ENCODE data around the gene H6PD.

Gene H6PD

GRCh38 chr1:9207086-9207485 lies 27.5 kb upstream of the H6PD start:
- no peak overlapping the region for H3K27ac ChIP-seq (ENCODE audit: low read depth, low read length)
- no peaks in the 10 kb centered on the region for H3K9me3 ChIP-seq (ENCODE audit: control insufficient read depth in 1 of 2, low read length in 2 of 2)
- no peak overlapping the region for H3K9ac ChIP-seq (ENCODE audit: low read depth in 1 of 2, low read length in 2 of 2)
- peaks cover 20 to 25% of the 10 kb centered on the region in 2 donors for H3K27me3 ChIP-seq (ENCODE audit: control insufficient read depth in 1 of 2, insufficient read depth in 2 of 2, low read length in 2 of 2)
- H3K4me3 ChIP-seq (ENCODE audit: low read depth in 1 of 2, low read length in 2 of 2) = no peak overlapping the region
- H3K4me1 ChIP-seq (ENCODE audit: control insufficient read depth in 1 of 2, insufficient read depth in 2 of 2, low read length in 2 of 2) = peaks cover 10 to 11% of the 10 kb centered on the region in 2 donors
- H3K36me3 ChIP-seq (ENCODE audit: control insufficient read depth in 1 of 2, insufficient read depth in 2 of 2, low read length in 2 of 2) = no peaks in the 10 kb centered on the region

GRCh38 chr1:9207715-9208114 lies 26.9 kb upstream of the H6PD start:
- no peaks in the 10 kb centered on the region for H3K36me3 ChIP-seq (ENCODE audit: control insufficient read depth in 1 of 2, insufficient read depth in 2 of 2, low read length in 2 of 2)
- no peak overlapping the region for H3K9ac ChIP-seq (ENCODE audit: low read depth in 1 of 2, low read length in 2 of 2)
- no peak overlapping the region for H3K4me3 ChIP-seq (ENCODE audit: low read depth in 1 of 2, low read length in 2 of 2)
- H3K4me1 ChIP-seq (ENCODE audit: control insufficient read depth in 1 of 2, insufficient read depth in 2 of 2, low read length in 2 of 2) = peaks cover 10 to 11% of the 10 kb centered on the region in 2 donors
- no peaks in the 10 kb centered on the region for H3K9me3 ChIP-seq (ENCODE audit: control insufficient read depth in 1 of 2, low read length in 2 of 2)
- H3K27me3 ChIP-seq (ENCODE audit: control insufficient read depth in 1 of 2, insufficient read depth in 2 of 2, low read length in 2 of 2) = peaks cover 14 to 19% of the 10 kb centered on the region in 2 donors
- no peak overlapping the region for H3K27ac ChIP-seq (ENCODE audit: low read depth, low read length)

GRCh38 chr1:9211291-9211811 lies 23.2 kb upstream of the H6PD start:
- no peak overlapping the region for H3K4me3 ChIP-seq (ENCODE audit: low read depth in 1 of 2, low read length in 2 of 2)
- H3K27me3 ChIP-seq (ENCODE audit: control insufficient read depth in 1 of 2, insufficient read depth in 2 of 2, low read length in 2 of 2) = no peaks in the 10 kb centered on the region
- H3K27ac ChIP-seq (ENCODE audit: low read depth, low read length) = no peak overlapping the region
- no peaks in the 10 kb centered on the region for H3K36me3 ChIP-seq (ENCODE audit: control insufficient read depth in 1 of 2, insufficient read depth in 2 of 2, low read length in 2 of 2)
- H3K4me1 ChIP-seq (ENCODE audit: control insufficient read depth in 1 of 2, insufficient read depth in 2 of 2, low read length in 2 of 2) = no peaks in the 10 kb centered on the region
- no peaks in the 10 kb centered on the region for H3K9me3 ChIP-seq (ENCODE audit: control insufficient read depth in 1 of 2, low read length in 2 of 2)
- no peak overlapping the region for H3K9ac ChIP-seq (ENCODE audit: low read depth in 1 of 2, low read length in 2 of 2)

- Histone ChIP-seq H3K36me3 (ENCODE audit: control insufficient read depth in 1 of 2, insufficient read depth in 2 of 2, low read length in 2 of 2) (no peaks in the 10 kb centered on the region), H3K4me1 (ENCODE audit: control insufficient read depth in 1 of 2, insufficient read depth in 2 of 2, low read length in 2 of 2) (no peaks in the 10 kb centered on the region), H3K27me3 (ENCODE audit: control insufficient read depth in 1 of 2, insufficient read depth in 2 of 2, low read length in 2 of 2) (no peaks in the 10 kb centered on the region), H3K4me3 (ENCODE audit: low read depth in 1 of 2, low read length in 2 of 2) (no peak overlapping the region), H3K9me3 (ENCODE audit: control insufficient read depth in 1 of 2, low read length in 2 of 2) (no peaks in the 10 kb centered on the region), H3K9ac (ENCODE audit: low read depth in 1 of 2, low read length in 2 of 2) (no peak overlapping the region), H3K27ac (ENCODE audit: low read depth, low read length) (no peak overlapping the region)
Observed at GRCh38 chr1:9212735-9213134, 21.8 kb upstream of the H6PD start.

GRCh38 chr1:9213956-9214355 lies 20.6 kb upstream of the H6PD start:
- H3K27me3 ChIP-seq (ENCODE audit: control insufficient read depth in 1 of 2, insufficient read depth in 2 of 2, low read length in 2 of 2) = no peaks in the 10 kb centered on the region
- H3K4me3 ChIP-seq (ENCODE audit: low read depth in 1 of 2, low read length in 2 of 2) = no peak overlapping the region
- no peaks in the 10 kb centered on the region for H3K36me3 ChIP-seq (ENCODE audit: control insufficient read depth in 1 of 2, insufficient read depth in 2 of 2, low read length in 2 of 2)
- H3K9ac ChIP-seq (ENCODE audit: low read depth in 1 of 2, low read length in 2 of 2) = no peak overlapping the region
- H3K27ac ChIP-seq (ENCODE audit: low read depth, low read length) = no peak overlapping the region
- H3K9me3 ChIP-seq (ENCODE audit: control insufficient read depth in 1 of 2, low read length in 2 of 2) = no peaks in the 10 kb centered on the region
- H3K4me1 ChIP-seq (ENCODE audit: control insufficient read depth in 1 of 2, insufficient read depth in 2 of 2, low read length in 2 of 2) = no peaks in the 10 kb centered on the region

- Histone ChIP-seq H3K4me1 (ENCODE audit: control insufficient read depth in 1 of 2, insufficient read depth in 2 of 2, low read length in 2 of 2) (no peaks in the 10 kb centered on the region), H3K36me3 (ENCODE audit: control insufficient read depth in 1 of 2, insufficient read depth in 2 of 2, low read length in 2 of 2) (no peaks in the 10 kb centered on the region), H3K27ac (ENCODE audit: low read depth, low read length) (no peak overlapping the region), H3K27me3 (ENCODE audit: control insufficient read depth in 1 of 2, insufficient read depth in 2 of 2, low read length in 2 of 2) (no peaks in the 10 kb centered on the region), H3K9ac (ENCODE audit: low read depth in 1 of 2, low read length in 2 of 2) (no peak overlapping the region), H3K9me3 (ENCODE audit: control insufficient read depth in 1 of 2, low read length in 2 of 2) (no peaks in the 10 kb centered on the region), H3K4me3 (ENCODE audit: low read depth in 1 of 2, low read length in 2 of 2) (no peak overlapping the region)
Observed at GRCh38 chr1:9218917-9219316, 15.7 kb upstream of the H6PD start.

- Histone ChIP-seq H3K36me3 (ENCODE audit: control insufficient read depth in 1 of 2, insufficient read depth in 2 of 2, low read length in 2 of 2) (no peaks in the 10 kb centered on the region), H3K4me3 (ENCODE audit: low read depth in 1 of 2, low read length in 2 of 2) (no peak overlapping the region), H3K9ac (ENCODE audit: low read depth in 1 of 2, low read length in 2 of 2) (no peak overlapping the region), H3K9me3 (ENCODE audit: control insufficient read depth in 1 of 2, low read length in 2 of 2) (no peaks in the 10 kb centered on the region), H3K27me3 (ENCODE audit: control insufficient read depth in 1 of 2, insufficient read depth in 2 of 2, low read length in 2 of 2) (no peaks in the 10 kb centered on the region), H3K27ac (ENCODE audit: low read depth, low read length) (no peak overlapping the region), H3K4me1 (ENCODE audit: control insufficient read depth in 1 of 2, insufficient read depth in 2 of 2, low read length in 2 of 2) (no peaks in the 10 kb centered on the region)
Observed at GRCh38 chr1:9222846-9223625, 11.5 kb upstream of the H6PD start.

- Histone ChIP-seq H3K27me3 (ENCODE audit: control insufficient read depth in 1 of 2, insufficient read depth in 2 of 2, low read length in 2 of 2) (no peaks in the 10 kb centered on the region), H3K9me3 (ENCODE audit: control insufficient read depth in 1 of 2, low read length in 2 of 2) (no peaks in the 10 kb centered on the region), H3K4me3 (ENCODE audit: low read depth in 1 of 2, low read length in 2 of 2) (no peak overlapping the region), H3K9ac (ENCODE audit: low read depth in 1 of 2, low read length in 2 of 2) (no peak overlapping the region), H3K36me3 (ENCODE audit: control insufficient read depth in 1 of 2, insufficient read depth in 2 of 2, low read length in 2 of 2) (no peaks in the 10 kb centered on the region), H3K27ac (ENCODE audit: low read depth, low read length) (no peak overlapping the region), H3K4me1 (ENCODE audit: control insufficient read depth in 1 of 2, insufficient read depth in 2 of 2, low read length in 2 of 2) (no peaks in the 10 kb centered on the region)
Observed at GRCh38 chr1:9224664-9225410, 9.7 kb upstream of the H6PD start.

GRCh38 chr1:9225411-9225785 lies 9.2 kb upstream of the H6PD start:
- H3K4me1 ChIP-seq (ENCODE audit: control insufficient read depth in 1 of 2, insufficient read depth in 2 of 2, low read length in 2 of 2) = no peaks in the 10 kb centered on the region
- no peak overlapping the region for H3K27ac ChIP-seq (ENCODE audit: low read depth, low read length)
- no peaks in the 10 kb centered on the region for H3K27me3 ChIP-seq (ENCODE audit: control insufficient read depth in 1 of 2, insufficient read depth in 2 of 2, low read length in 2 of 2)
- no peak overlapping the region for H3K4me3 ChIP-seq (ENCODE audit: low read depth in 1 of 2, low read length in 2 of 2)
- no peaks in the 10 kb centered on the region for H3K36me3 ChIP-seq (ENCODE audit: control insufficient read depth in 1 of 2, insufficient read depth in 2 of 2, low read length in 2 of 2)
- H3K9ac ChIP-seq (ENCODE audit: low read depth in 1 of 2, low read length in 2 of 2) = no peak overlapping the region
- no peaks in the 10 kb centered on the region for H3K9me3 ChIP-seq (ENCODE audit: control insufficient read depth in 1 of 2, low read length in 2 of 2)

GRCh38 chr1:9228609-9229008 lies 6.0 kb upstream of the H6PD start:
- Histone ChIP-seq H3K27me3 (ENCODE audit: control insufficient read depth in 1 of 2, insufficient read depth in 2 of 2, low read length in 2 of 2) (no peaks in the 10 kb centered on the region), H3K9ac (ENCODE audit: low read depth in 1 of 2, low read length in 2 of 2) (no peak overlapping the region), H3K4me1 (ENCODE audit: control insufficient read depth in 1 of 2, insufficient read depth in 2 of 2, low read length in 2 of 2) (no peaks in the 10 kb centered on the region), H3K9me3 (ENCODE audit: control insufficient read depth in 1 of 2, low read length in 2 of 2) (no peaks in the 10 kb centered on the region), H3K4me3 (ENCODE audit: low read depth in 1 of 2, low read length in 2 of 2) (no peak overlapping the region), H3K27ac (ENCODE audit: low read depth, low read length) (no peak overlapping the region), H3K36me3 (ENCODE audit: control insufficient read depth in 1 of 2, insufficient read depth in 2 of 2, low read length in 2 of 2) (no peaks in the 10 kb centered on the region)
